Measurements from ENCODE around the gene AGAP1. TPM values are rescaled to one million over a fixed set of nuclear protein-coding genes. Genes with fewer than 3 reads are reported as not detected.

The AGAP1 gene
- total RNA-seq, 2 donors from 2014 or later, result 19.1 to 20.8 TPM

GRCh38 chr2:235556086-235556485 is 62.2 kb downstream of the AGAP1 start:
- TF ChIP-seq CTCF (IDR thresholded peaks at IDR 0.05), result no peak

GRCh38 chr2:235556901-235557300 is 63.1 kb downstream of the AGAP1 start:
- H3K27me3 ChIP-seq (replicated peaks; ENCODE audit: insufficient read depth), result no peaks in the 10 kb centered on the region
- H3K4me3 ChIP-seq, result no peak overlapping the region
- H3K27ac ChIP-seq, result no peak overlapping the region
- no peak for TF ChIP-seq CTCF (IDR thresholded peaks at IDR 0.05)
- no peaks in the 10 kb centered on the region for H3K4me1 ChIP-seq (ENCODE audit: control insufficient read depth in 1 of 2, low read depth in 2 of 2)
- no peak for DNase-seq (ENCODE audit: low spot score)
- ATAC-seq (ENCODE audit: insufficient number of reproducible peaks, low FRiP score, low read depth), result no peak
- no peaks in the 10 kb centered on the region for H3K9me3 ChIP-seq
- H3K36me3 ChIP-seq, result no peaks in the 10 kb centered on the region

More at GRCh38 chr2:235556086-235556485, 62.2 kb downstream of the AGAP1 start:
- H3K36me3 ChIP-seq, result no peaks in the 10 kb centered on the region
- H3K27me3 ChIP-seq (replicated peaks; ENCODE audit: insufficient read depth), result no peaks in the 10 kb centered on the region
- H3K27ac ChIP-seq, result no peak overlapping the region
- DNase-seq (ENCODE audit: low spot score) (no peak), ATAC-seq (ENCODE audit: insufficient number of reproducible peaks, low FRiP score, low read depth) (no peak)
- no peaks in the 10 kb centered on the region for H3K4me1 ChIP-seq (ENCODE audit: control insufficient read depth in 1 of 2, low read depth in 2 of 2)
- H3K9me3 ChIP-seq, result no peaks in the 10 kb centered on the region
- H3K4me3 ChIP-seq, result no peak overlapping the region

- ATAC-seq (ENCODE audit: insufficient number of reproducible peaks, low FRiP score, low read depth) (no peak), DNase-seq (ENCODE audit: low spot score) (no peak)
- H3K36me3 ChIP-seq, result no peaks in the 10 kb centered on the region
- no peaks in the 10 kb centered on the region for H3K9me3 ChIP-seq
- peaks cover 0 to under 1% of the 10 kb centered on the region in 2 donors for H3K4me1 ChIP-seq (ENCODE audit: control insufficient read depth in 1 of 2, low read depth in 2 of 2)
- no peak overlapping the region for H3K4me3 ChIP-seq
- no peaks in the 10 kb centered on the region for H3K27me3 ChIP-seq (replicated peaks; ENCODE audit: insufficient read depth)
- TF ChIP-seq CTCF (IDR thresholded peaks at IDR 0.05), result no peak
- H3K27ac ChIP-seq, result no peak overlapping the region
Observed at GRCh38 chr2:235557903-235558302, 64.1 kb downstream of the AGAP1 start.

- no peak overlapping the region for H3K27ac ChIP-seq
- peaks cover 5 to 7% of the 10 kb centered on the region in 2 donors for H3K4me1 ChIP-seq (ENCODE audit: control insufficient read depth in 1 of 2, low read depth in 2 of 2)
- ATAC-seq (ENCODE audit: insufficient number of reproducible peaks, low FRiP score, low read depth) (no peak), DNase-seq (ENCODE audit: low spot score) (no peak)
- H3K9me3 ChIP-seq, result no peaks in the 10 kb centered on the region
- no peak for TF ChIP-seq CTCF (IDR thresholded peaks at IDR 0.05)
- H3K4me3 ChIP-seq, result no peak overlapping the region
- H3K27me3 ChIP-seq (replicated peaks; ENCODE audit: insufficient read depth), result no peaks in the 10 kb centered on the region
- H3K36me3 ChIP-seq, result no peaks in the 10 kb centered on the region
Observed at GRCh38 chr2:235558572-235558971, 64.7 kb downstream of the AGAP1 start.

- H3K36me3 ChIP-seq, result no peaks in the 10 kb centered on the region
- no peaks in the 10 kb centered on the region for H3K9me3 ChIP-seq
- no peak overlapping the region for H3K4me3 ChIP-seq
- ATAC-seq (ENCODE audit: insufficient number of reproducible peaks, low FRiP score, low read depth) (no peak), DNase-seq (ENCODE audit: low spot score) (no peak)
- H3K4me1 ChIP-seq (ENCODE audit: control insufficient read depth in 1 of 2, low read depth in 2 of 2), result peaks cover 6 to 16% of the 10 kb centered on the region in 2 donors
- H3K27me3 ChIP-seq (replicated peaks; ENCODE audit: insufficient read depth), result no peaks in the 10 kb centered on the region
- no peak for TF ChIP-seq CTCF (IDR thresholded peaks at IDR 0.05)
- no peak overlapping the region for H3K27ac ChIP-seq
Observed at GRCh38 chr2:235560345-235560744, 66.5 kb downstream of the AGAP1 start.

All from thoracic aorta (tissue), 2 donors.